HEK293T (cell line): ENCODE measurements around the gene RPL36AL.

ENCODE experiments used
- CTCF ChIA-PET: fragments of 350-600 bp; formaldehyde crosslinking; extraction: SDS; loops from one replicate; lab custom pipeline; 2021; ENCODE audit warnings: antibody characterized with exemption, inconsistent platforms; lab: Yijun Ruan, JAX
- POLR2A ChIA-PET: fragments of 350-600 bp; formaldehyde crosslinking; extraction: SDS; loops from one replicate; lab custom pipeline; 2020; ENCODE audit warnings: antibody characterized with exemption, inconsistent platforms; lab: Yijun Ruan, JAX
- DNase-seq: peaks from one replicate; pipeline ENCODE4 v3.0.0; 2012; ENCODE audit warnings: mixed read lengths; ENCODE audit errors: extremely low spot score
- ARNT ChIP-seq: fragments of 450-650 bp; IDR thresholded peaks from 2 replicates; pipeline ENCODE4 v1.6.1; 2017; ENCODE audit warnings: mild to moderate bottlenecking
- BHLHE40 ChIP-seq: fragments of 450-650 bp; IDR thresholded peaks from 2 replicates; pipeline ENCODE4 v1.6.1; 2016; ENCODE audit warnings: mild to moderate bottlenecking, moderate library complexity, borderline replicate concordance
- CTBP1 ChIP-seq: fragments of 450-650 bp; IDR thresholded peaks from 2 replicates; pipeline ENCODE4 v1.6.1; 2016; ENCODE audit warnings: borderline replicate concordance
- ELF4 ChIP-seq: fragments of 450-650 bp; IDR thresholded peaks from 2 replicates; pipeline ENCODE4 v1.6.1; 2017; ENCODE audit warnings: antibody characterized with exemption
- FOXA1 ChIP-seq: fragments of 450-650 bp; IDR thresholded peaks from 2 replicates; pipeline ENCODE4 v1.6.1; 2016; ENCODE audit warnings: mild to moderate bottlenecking
- FOXK2 ChIP-seq: fragments of 450-650 bp; IDR thresholded peaks from 2 replicates; pipeline ENCODE4 v1.6.1; 2016; ENCODE audit warnings: mild to moderate bottlenecking
- FOXM1 ChIP-seq: fragments of 450-650 bp; IDR thresholded peaks from 2 replicates; pipeline ENCODE4 v1.6.1; 2017; ENCODE audit warnings: mild to moderate bottlenecking, borderline replicate concordance
- HDGF ChIP-seq: fragments of 450-650 bp; IDR thresholded peaks from 2 replicates; pipeline ENCODE4 v1.6.1; 2017; ENCODE audit warnings: antibody characterized with exemption, borderline replicate concordance
- L3MBTL2 ChIP-seq: fragments of 450-650 bp; conservative IDR thresholded peaks from 2 replicates; pipeline ENCODE4 v1.6.1; 2016; ENCODE audit warnings: mild to moderate bottlenecking
- LEF1 ChIP-seq: fragments of 450-650 bp; IDR thresholded peaks from 2 replicates; pipeline ENCODE4 v1.6.1; 2017; ENCODE audit warnings: mild to moderate bottlenecking, borderline replicate concordance
- NFRKB ChIP-seq: fragments of 450-650 bp; IDR thresholded peaks from 2 replicates; pipeline ENCODE4 v1.6.1; 2016; ENCODE audit warnings: mild to moderate bottlenecking, moderate library complexity
- SP1 ChIP-seq: fragments of 450-650 bp; IDR thresholded peaks from 2 replicates; pipeline ENCODE4 v1.6.1; 2017
- SUZ12 ChIP-seq: fragments of 450-650 bp; IDR thresholded peaks from 2 replicates; pipeline ENCODE4 v1.6.1; 2016; ENCODE audit warnings: mild to moderate bottlenecking
- TARDBP ChIP-seq: fragments of 450-650 bp; IDR thresholded peaks from 2 replicates; pipeline ENCODE4 v1.6.1; 2016
- ZNF384 ChIP-seq: fragments of 450-650 bp; IDR thresholded peaks from 2 replicates; pipeline ENCODE4 v1.6.1; 2016
- TF ChIP-seq, protein P1 (sequence below): fragments of 450-650 bp; IDR thresholded peaks from 2 replicates; pipeline ENCODE4 v1.6.1; 2016

Gene RPL36AL

DNA sequence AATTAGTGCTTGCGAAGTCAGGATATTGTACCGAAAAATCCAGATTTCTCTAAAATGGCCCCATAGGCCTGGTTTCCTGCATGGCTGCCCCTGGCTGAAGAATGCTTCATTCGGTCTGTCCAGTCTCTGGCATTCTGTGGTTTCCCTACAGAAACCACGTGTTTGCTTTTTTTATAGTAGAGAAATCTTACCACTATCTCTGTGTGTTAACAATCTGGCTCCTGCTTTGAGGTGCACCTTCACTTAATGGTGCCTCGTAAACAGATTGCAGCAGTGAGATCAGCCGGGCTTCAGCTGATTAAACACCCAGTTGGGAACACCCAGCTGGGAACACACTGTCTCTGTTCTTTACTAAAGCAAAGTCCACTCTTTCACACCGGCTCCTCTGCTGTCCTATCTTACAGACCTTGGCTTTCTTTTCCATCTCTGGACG is 21.3 kb upstream of the RPL36AL start:
- no peak for TF ChIP-seq TARDBP
- no peak for TF ChIP-seq ARNT
- no peak for TF ChIP-seq ELF4
- no peak for TF ChIP-seq HDGF
- no peak for TF ChIP-seq SP1
- no peak for TF ChIP-seq ZNF384
- no peak for TF ChIP-seq CTBP1
- no peak for TF ChIP-seq SUZ12
- TF ChIP-seq NFRKB: no peak
- TF ChIP-seq BHLHE40: no peak
- no peak for TF ChIP-seq LEF1
- peak; percentile 10 for DNase-seq
- ChIA-PET POLR2A (no interaction called here), CTCF (no interaction called here)

DNA sequence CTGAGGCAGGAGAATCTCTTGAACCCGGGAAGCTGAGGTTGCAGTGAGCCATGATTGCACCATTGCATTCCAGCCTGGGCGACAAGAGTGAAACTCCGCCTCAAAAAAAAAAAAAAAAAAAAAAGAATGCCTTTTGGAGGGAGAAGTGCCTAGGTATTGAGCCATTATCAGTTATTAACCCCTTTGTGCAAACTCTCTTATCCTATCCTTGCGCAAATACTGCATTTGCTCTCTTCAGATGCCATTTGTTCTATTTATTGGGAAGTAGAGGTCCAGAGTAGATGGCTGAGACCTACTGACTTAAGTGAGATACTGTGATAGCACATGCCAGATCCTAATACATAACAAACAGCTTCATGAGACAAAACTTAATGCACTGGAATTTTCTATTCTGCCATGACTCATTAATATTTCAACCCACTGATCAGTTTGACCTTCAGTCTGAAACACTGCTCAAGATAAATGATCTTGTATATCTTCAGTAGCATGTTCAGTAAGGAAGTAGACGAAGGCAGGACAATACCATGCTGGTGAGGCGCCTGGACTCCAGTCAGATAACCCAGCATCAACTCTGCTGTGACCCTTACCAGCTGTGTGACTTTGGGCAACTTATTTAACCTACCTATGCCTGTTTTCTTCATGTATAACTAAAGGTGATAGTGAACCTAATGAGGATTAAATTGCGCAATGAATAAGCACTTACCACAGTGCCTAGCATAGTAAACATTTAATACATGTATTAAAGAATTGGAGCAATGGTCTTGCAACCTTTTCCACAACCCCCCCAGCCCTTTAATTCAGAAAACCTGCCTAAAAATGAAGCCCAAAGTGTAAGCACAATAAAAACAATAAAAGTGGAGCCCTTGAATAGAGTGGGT is 20.4 kb upstream of the RPL36AL start:
- CTCF ChIA-PET: interaction anchor here (0.7 kb wide), 1 partner anchor 451 kb away, joined by 7 read pairs; no protein-coding TSS in a partner anchor
- TF ChIP-seq L3MBTL2: 0 out of 2 replicates have a peak, but pooled peaks have one; percentile 22
- no peak for TF ChIP-seq FOXK2
- TF ChIP-seq ARNT: no peak
- no peak for TF ChIP-seq SUZ12
- TF ChIP-seq ZNF384: peak; percentile 55; the same call in 1 of the 2 replicates
- DNase-seq: no peak
- POLR2A ChIA-PET: no interaction called here

DNA sequence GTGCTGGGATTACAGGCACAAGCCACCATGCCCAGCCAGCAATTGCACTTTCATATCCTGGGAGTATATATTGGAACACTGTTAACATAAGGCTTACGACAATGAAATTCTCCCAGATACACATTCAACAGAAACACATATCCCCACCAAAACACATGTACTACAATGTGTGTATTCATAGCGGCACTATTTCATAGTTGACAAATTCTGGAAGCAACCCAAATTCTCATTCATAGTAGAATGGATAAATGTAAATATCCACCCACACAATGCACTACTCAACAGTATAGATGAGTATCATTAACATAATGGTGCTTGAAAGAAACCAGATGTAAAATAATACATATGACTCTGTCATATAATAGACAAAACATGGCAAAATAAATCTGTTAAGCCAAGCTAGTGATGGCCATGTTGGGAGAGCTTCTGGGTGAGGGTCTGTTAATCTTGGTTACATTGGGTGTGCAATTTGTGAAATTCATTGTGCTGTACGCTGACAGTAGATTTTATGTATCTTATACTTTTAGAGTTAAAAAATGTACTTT is 17.2 kb upstream of the RPL36AL start:
- DNase-seq: no peak
- ChIA-PET POLR2A (interaction anchor here (4.3 kb wide), 1 partner anchor 17 kb away, joined by 20 read pairs; the partner anchor contains the start of genes MGAT2 and RPL36AL), CTCF (no interaction called here)
- TF ChIP-seq SUZ12 (no peak), TARDBP (no peak), BHLHE40 (no peak), FOXK2 (no peak), FOXA1 (no peak), ELF4 (no peak), ARNT (no peak), CTBP1 (no peak), FOXM1 (no peak), ZNF384 (no peak), SP1 (no peak), NFRKB (no peak), HDGF (no peak), LEF1 (no peak), L3MBTL2 (no peak)
- TF ChIP-seq, protein P1, sequence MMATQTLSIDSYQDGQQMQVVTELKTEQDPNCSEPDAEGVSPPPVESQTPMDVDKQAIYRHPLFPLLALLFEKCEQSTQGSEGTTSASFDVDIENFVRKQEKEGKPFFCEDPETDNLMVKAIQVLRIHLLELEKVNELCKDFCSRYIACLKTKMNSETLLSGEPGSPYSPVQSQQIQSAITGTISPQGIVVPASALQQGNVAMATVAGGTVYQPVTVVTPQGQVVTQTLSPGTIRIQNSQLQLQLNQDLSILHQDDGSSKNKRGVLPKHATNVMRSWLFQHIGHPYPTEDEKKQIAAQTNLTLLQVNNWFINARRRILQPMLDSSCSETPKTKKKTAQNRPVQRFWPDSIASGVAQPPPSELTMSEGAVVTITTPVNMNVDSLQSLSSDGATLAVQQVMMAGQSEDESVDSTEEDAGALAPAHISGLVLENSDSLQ: no peak

DNA sequence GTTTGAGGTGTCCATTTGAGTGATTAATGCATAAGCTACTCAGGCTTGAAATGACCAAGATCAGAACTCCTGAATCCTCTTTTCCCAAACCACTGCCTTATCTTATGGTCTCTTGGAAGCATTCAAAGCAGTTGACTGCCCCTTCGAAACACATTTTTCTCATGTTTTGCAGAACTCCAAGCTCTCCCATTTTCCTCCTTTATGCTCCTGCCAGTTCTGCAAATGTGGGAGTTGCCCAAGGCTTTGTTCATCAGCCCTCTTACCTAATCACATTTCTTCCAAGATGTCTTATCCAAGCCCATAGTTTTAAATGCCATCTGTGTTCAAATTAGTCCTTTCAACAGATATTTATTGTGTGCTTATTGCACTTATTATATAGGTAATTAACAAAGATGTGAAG is 16.4 kb upstream of the RPL36AL start:
- no peak for DNase-seq
- TF ChIP-seq FOXK2 (no peak), LEF1 (no peak), CTBP1 (no peak), TARDBP (no peak), SP1 (no peak), HDGF (no peak)
- POLR2A ChIA-PET: interaction anchor here (4.3 kb wide), 1 partner anchor 16 kb away, joined by 20 read pairs; the partner anchor contains the start of genes MGAT2 and RPL36AL
- CTCF ChIA-PET: no interaction called here

DNA sequence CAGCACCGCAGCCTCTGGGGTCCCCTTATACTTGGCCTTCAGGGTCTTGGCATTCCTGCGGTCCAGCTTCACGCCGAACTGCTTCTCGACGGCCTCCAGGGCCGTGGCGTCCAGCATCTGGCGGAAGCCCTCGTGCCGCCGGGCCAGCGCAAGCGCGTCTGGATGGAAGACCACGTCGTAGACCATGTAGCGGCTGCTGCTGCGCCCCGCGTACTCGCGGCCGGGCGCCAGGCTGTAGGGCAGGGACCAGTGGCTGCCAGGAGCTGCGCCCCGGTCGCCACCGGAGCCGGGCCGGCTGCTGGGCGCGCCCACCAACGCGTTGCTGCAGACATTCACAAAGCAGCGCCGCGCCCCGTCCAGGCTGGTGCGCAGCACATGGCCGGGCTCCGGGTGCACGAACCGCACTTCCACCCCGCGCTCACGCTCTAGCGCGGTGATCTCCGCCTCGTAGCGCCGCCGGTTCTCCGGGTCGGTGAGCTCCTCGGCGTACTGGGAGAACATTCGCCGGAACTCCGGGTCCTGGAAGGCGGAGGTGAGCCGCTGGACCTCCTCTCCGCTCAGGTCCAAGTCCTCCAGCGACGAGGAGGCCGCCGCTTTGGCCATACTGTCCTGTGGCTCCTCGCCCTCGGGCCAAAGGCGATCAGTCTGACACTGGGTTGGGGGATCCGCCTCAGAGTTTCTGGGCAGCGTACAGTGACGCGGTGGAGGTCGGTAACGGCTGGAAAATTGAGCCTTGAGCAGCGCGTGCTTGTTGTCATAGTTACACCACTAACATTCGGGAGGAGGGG is 14.3 kb upstream of the RPL36AL start, which contains the start of gene DNAAF2:
TSS of gene DNAAF2 (minus strand) at position 698 of the 788 bp plus-strand sequence. CDS start at position 603, 95 bp downstream.
- DNase-seq: peak; percentile 53
- CTCF ChIA-PET: interaction anchor here (0.7 to 1.7 kb wide), 4 partner anchors 14 to 197 kb away, joined by 3 to 11 read pairs (median 8); partner anchors contain the start of genes MGAT2 and RPL36AL
- no peak for TF ChIP-seq ELF4
- no peak for TF ChIP-seq SUZ12
- peak; percentile 64 for TF ChIP-seq L3MBTL2
- POLR2A ChIA-PET: interaction anchor here (0.7 to 4.3 kb wide), 20 partner anchors 9 to 245 kb away, joined by 3 to 63 read pairs (median 8); partner anchors contain the start of genes KLHDC1, KLHDC2, LRR1 and MGAT2

DNA sequence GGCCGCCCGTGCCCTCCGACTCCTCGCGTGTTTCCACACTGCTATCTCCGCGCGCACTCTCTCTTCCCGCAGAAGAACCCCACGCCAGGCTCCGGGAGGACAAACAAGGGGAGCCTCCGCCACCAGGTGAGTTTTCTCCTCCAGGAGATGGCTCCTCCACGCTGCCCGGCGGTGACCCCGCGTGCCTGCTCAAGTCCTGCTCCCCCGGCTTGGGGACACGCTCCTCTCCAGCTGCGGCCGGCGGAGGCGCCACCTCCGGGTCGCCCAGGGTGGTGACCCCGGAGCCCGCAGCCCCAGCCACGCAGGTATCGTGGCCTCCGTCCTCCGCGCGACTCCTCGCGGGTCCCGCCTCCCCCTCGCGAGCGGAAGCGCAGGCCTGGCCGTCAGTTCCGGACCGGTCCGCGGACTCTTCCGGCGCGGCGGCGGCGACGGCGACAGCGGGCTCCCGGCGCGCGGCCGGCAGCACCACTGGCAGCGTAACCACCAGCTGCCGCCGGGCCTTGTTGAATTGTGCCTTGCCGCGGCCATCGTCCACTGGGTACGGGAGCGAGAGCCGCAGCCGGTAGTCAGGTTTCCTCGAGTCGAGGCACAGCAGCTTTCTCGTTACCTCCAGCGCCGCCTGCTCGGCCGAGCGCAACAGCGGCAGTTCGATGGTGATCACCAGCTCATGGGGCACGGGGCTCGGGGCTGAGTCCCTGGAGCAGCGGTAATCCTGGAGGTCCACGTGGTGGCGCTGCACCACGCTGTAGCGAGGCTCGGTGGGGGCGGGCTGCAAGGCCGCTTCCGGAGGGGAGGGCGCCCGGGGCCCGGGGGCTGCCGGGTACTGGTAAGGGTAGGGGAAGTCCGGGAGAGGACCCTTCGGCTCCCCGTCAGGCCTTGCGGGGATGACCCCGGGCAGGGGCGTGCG is 13.5 kb upstream of the RPL36AL start:
- ChIA-PET POLR2A (interaction anchor here (0.7 to 3.7 kb wide), 21 partner anchors 8 to 246 kb away, joined by 3 to 63 read pairs (median 5); partner anchors contain the start of genes KLHDC1, KLHDC2, LRR1 and MGAT2), CTCF (interaction anchor here (0.5 to 1.7 kb wide), 12 partner anchors 9 to 197 kb away, joined by 3 to 11 read pairs (median 4); partner anchors contain the start of genes MGAT2 and RPL36AL)
- DNase-seq: peak; percentile 83
- TF ChIP-seq ELF4 (peak; percentile 39; the same call in 1 of the 2 replicates), SUZ12 (no peak), L3MBTL2 (peak; percentile 50; the same call in 1 of the 2 replicates)
